GM18511 (cell line): Measurements from ENCODE around the gene OR2T3.
"Not testable (repeated sequence)": the region's sequence is repeated elsewhere in the genome, so short reads cannot be mapped to it uniquely, and the experiment has no call there.

Experiments used
- ATAC-seq: cut with Tn5 transposase; IDR thresholded peaks from one replicate; pipeline ENCODE4 v1.9.1; 2021; ENCODE audit warnings: mild to moderate bottlenecking, moderate library complexity; ENCODE audit not compliant: unreplicated experiment

Gene OR2T3

DNA sequence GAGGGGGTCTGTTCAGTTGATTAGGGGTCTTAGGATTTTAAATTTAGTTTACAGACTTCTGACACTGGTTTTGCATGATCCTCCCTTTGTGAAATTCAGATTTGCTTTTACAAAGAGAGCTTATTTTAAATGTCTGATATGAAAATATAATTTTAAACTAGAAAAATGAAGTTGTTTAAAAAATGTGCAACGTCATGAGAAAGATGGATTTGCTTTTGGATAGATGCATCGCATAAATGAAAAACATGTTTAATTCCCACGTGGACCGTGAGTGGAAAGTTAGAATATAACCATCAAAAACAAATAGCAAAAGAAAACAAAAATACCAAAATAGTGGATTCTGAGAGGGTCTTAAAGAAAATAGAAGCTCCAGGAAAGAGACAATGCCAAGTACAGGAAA, 2.0 kb upstream of the OR2T3 start:
- ATAC-seq, result no peak

GRCh38 chr1:248472111-248472510, 1.0 kb upstream of the OR2T3 start:
- ATAC-seq, result not testable (repeated sequence)

- ATAC-seq, result peak; percentile 79
Measured at GRCh38 chr1:248475660-248476059, 2.5 kb downstream of the OR2T3 start.

DNA sequence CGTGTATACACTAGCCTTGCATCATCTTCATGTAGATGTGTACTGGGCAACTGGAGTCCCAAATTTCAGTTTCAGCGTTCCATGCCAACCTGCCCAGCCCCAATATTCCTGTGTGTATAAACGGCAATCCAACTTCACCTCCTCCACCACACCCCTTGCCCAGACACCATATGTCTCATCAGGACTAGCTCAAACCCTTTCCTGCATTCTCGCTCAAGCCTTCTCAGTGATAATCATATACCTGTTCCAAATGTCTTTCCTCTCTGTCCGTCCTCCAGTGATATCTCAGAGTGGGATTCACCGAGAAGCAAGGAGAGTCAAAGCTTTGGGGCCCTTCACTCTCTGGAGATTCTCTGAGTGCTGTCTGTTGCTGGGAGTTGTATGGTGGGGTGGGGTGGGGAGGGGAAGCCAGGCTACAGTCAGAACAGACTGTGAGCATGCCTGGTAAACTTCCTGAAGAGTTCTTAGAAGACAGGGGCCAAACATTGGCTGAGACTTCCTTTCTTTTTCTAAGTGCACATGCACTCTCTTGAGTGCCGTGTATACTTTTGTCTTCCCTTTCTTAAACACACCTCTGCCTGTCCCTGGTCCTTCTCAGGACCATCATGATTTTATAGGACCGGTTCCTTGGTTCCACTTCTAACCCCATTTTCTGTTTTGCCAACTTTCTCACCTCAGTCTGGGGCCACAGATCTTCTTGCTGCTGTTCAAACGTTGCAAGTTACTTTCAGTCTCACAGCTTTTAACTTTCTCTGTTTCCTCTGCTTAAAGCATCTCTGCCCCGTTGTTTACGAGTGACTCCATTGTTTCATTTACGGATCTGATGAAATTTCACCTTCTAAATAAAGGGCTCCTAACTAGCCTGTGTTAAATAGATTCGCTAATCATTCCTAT, 8.8 kb downstream of the OR2T3 start:
- ATAC-seq, result peak; percentile 91

DNA sequence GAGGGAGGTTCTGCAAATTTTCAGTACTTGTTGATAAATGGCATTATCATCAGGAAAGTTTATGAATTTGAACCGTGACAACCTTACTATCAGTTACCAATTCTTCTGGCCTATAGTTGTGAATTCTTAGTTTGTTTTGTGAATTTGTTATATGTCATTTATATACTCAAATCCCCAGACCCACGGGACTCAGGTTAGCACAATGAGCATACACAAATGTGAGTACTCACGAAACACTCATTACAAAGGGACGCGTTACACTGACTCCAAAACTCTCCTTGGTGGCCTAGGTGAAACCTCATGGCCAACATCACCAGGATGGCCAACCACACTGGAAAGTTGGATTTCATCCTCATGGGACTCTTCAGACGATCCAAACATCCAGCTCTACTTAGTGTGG, 15.1 kb downstream of the OR2T3 start, which contains the start of gene OR2T5:
Gene OR2T5 (plus strand): TSS at position 301 of the 400 bp plus-strand sequence. CDS start 0 bp downstream, at position 301.
- not testable (repeated sequence) for ATAC-seq

GRCh38 chr1:248496661-248497060, 23.5 kb downstream of the OR2T3 start:
- not testable (repeated sequence) for ATAC-seq

GRCh38 chr1:248500305-248501035, 27.3 kb downstream of the OR2T3 start:
- ATAC-seq, result not testable (repeated sequence)

DNA sequence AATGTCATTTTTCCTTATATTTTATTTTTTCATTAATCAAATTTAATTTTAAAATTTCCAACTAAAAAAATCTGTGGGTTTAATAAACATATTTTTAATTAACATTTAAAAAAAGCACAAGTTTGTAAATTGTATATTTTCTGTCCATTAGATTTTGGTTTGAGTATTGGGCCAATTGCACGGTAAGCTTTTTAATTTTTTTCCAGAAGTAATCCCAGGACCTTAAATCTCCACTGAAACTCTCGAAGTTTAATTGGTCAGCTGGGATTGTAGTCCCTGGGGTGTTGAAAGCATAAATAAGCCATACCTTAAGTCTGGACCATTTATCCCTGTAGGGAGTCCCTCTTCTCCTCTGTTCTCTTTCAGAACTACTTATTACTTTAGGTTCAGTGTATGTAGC, 34.6 kb downstream of the OR2T3 start, which contains the start of gene OR2G6:
Gene OR2G6 (plus strand): TSS at position 301 of the 400 bp plus-strand sequence. CDS start 13,574 bp downstream, outside the sequence.
- ATAC-seq, result not testable (repeated sequence)

DNA sequence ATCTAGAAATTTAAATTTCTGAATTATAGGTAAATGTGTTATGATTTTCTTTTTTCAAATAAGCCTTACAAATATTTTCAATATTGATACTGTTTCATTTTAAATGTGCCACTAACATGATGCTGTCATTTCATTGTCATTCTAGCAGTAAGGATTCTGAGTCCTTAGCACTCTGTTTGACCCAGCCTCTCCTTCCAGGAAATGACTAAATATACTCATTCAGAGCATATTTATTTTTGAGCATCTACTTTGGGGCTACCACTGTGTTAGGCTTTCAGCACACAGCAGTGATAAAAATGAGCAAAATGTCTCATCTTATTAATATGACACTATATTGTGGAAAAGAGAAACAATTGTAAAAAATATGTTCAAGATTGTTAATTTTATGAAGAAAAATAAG, 37.1 kb downstream of the OR2T3 start:
- peak; percentile 52 for ATAC-seq

GRCh38 chr1:248521856-248522255, 48.7 kb downstream of the OR2T3 start:
- ATAC-seq, result no peak
